ENCODE data around the gene MPP3. TPM values are rescaled to one million over a fixed set of nuclear protein-coding genes. Genes with fewer than 3 reads are reported as not detected.

Gene MPP3
- total RNA-seq, 1 experiment from 2014 or later = 6.9 TPM

GRCh38 chr17:43782913-43783680 lies 49.8 kb downstream of the MPP3 start:
- Histone ChIP-seq H4K91ac (ENCODE audit: insufficient read length, low read depth, low read length) (no peak overlapping the region), H3K4me2 (ENCODE audit: insufficient read depth, insufficient read length, low read length) (no peak overlapping the region)

More at GRCh38 chr17:43782913-43783680, 49.8 kb downstream of the MPP3 start:
- no peak overlapping the region for H3K4me3 Mint-ChIP-seq
- Histone ChIP-seq H3K27ac (ENCODE audit: insufficient read length, low read depth, low read length) (no peak overlapping the region), H3K9ac (ENCODE audit: extremely low read depth, insufficient read length, low read length) (no peak overlapping the region), H2BK5ac (ENCODE audit: insufficient read length, low read length) (no peak overlapping the region), H3K23ac (ENCODE audit: insufficient read length, low read depth, low read length) (no peak overlapping the region), H3K4me1 (ENCODE audit: insufficient read depth, low read length) (no peaks in the 10 kb centered on the region), H3K27me3 (ENCODE audit: insufficient read depth, low read length) (no peaks in the 10 kb centered on the region), H2BK15ac (ENCODE audit: low read depth, low read length) (no peak overlapping the region), H3K23me2 (ENCODE audit: insufficient read length, low read depth, low read length, poor library complexity, severe bottlenecking) (peaks cover 5% of the 10 kb centered on the region), H2BK20ac (ENCODE audit: low read depth, low read length, poor library complexity, severe bottlenecking) (no peak overlapping the region), H3K9me3 (ENCODE audit: control insufficient read depth, low read depth, low read length) (no peaks in the 10 kb centered on the region), H4K5ac (ENCODE audit: insufficient read length, low read depth, low read length) (no peak overlapping the region), H3K79me1 (ENCODE audit: insufficient read depth, low read depth, low read length, poor library complexity, severe bottlenecking) (no peaks in the 10 kb centered on the region), H3K79me2 (ENCODE audit: insufficient read depth, low read length) (no peaks in the 10 kb centered on the region), H3K4ac (ENCODE audit: low read depth, low read length) (no peak overlapping the region), H2AK5ac (ENCODE audit: insufficient read length, low read length) (no peak overlapping the region), H2AFZ (ENCODE audit: low read length) (no peak overlapping the region), H2BK12ac (ENCODE audit: insufficient read length, low read depth, low read length) (no peak overlapping the region), H2BK120ac (ENCODE audit: low read depth, low read length, poor library complexity, severe bottlenecking) (no peak overlapping the region), H3K18ac (ENCODE audit: insufficient read length, low read depth, low read length) (no peak overlapping the region), H3K14ac (ENCODE audit: insufficient read depth, low read length) (no peak overlapping the region), H3T11ph (ENCODE audit: low read length) (no peak overlapping the region), H3K56ac (ENCODE audit: insufficient read length, low read depth, low read length) (no peak overlapping the region), H4K8ac (replicated peaks; ENCODE audit: insufficient read length, low read depth, low read length) (no peak overlapping the region), H4K20me1 (ENCODE audit: control insufficient read depth, insufficient read depth, insufficient read length) (no peaks in the 10 kb centered on the region)
- no peak for DNase-seq
- H3K36me3 Mint-ChIP-seq (ENCODE audit: insufficient read depth in 1 of 3, low read depth in 3 of 3) = no peaks in the 10 kb centered on the region
- no CpG with 5 or more reads among the region's 15 CpGs for WGBS (ENCODE audit: extremely low coverage, insufficient read length, low lambda C conversion rate)
- no peak overlapping the region for H3K27ac Mint-ChIP-seq
- no peaks in the 10 kb centered on the region for H3K9me3 Mint-ChIP-seq
- no peak for TF ChIP-seq CTCF (conservative IDR thresholded peaks at IDR 0.05)
- H3K27me3 Mint-ChIP-seq (ENCODE audit: low read depth) = peaks cover 31% of the 10 kb centered on the region
- H3K4me1 Mint-ChIP-seq = peaks cover 11 to 12% of the 10 kb centered on the region in 2 experiments

Measured in H9 (cell line).